Osteocyte (in vitro differentiated cells): ENCODE results near the gene MS4A15. TPM values are rescaled to one million over a fixed set of nuclear protein-coding genes. Genes with fewer than 3 reads are reported as not detected.

Experiments used
- DNase-seq: peaks from one replicate; pipeline ENCODE4 v3.0.0; 2021; ENCODE audit warnings: mixed read lengths; ENCODE audit not compliant: unreplicated experiment; ENCODE audit errors: extremely low spot score
- H3K27ac Mint-ChIP-seq: one replicate; pipeline ENCODE4 v1.8.0; 2021; ENCODE audit warnings: mild to moderate bottlenecking, mixed read lengths; ENCODE audit not compliant: unreplicated experiment
- H3K27me3 Mint-ChIP-seq: one replicate; pipeline ENCODE4 v1.8.0; 2021; ENCODE audit warnings: mixed read lengths; ENCODE audit not compliant: unreplicated experiment
- H3K36me3 Mint-ChIP-seq: one replicate; pipeline ENCODE4 v1.8.0; 2021; ENCODE audit warnings: mixed read lengths; ENCODE audit not compliant: unreplicated experiment
- H3K4me1 Mint-ChIP-seq: one replicate; pipeline ENCODE4 v1.8.0; 2021; ENCODE audit warnings: mixed read lengths; ENCODE audit not compliant: unreplicated experiment
- H3K4me3 Mint-ChIP-seq: one replicate; pipeline ENCODE4 v1.8.0; 2021; ENCODE audit warnings: mild to moderate bottlenecking, moderate library complexity, mixed read lengths; ENCODE audit not compliant: unreplicated experiment
- H3K9me3 Mint-ChIP-seq: one replicate; pipeline ENCODE4 v1.8.0; 2021; ENCODE audit warnings: mixed read lengths; ENCODE audit not compliant: unreplicated experiment
- CTCF ChIP-seq: fragments of 200-600 bp; sonication (generic); IDR thresholded peaks from 2 replicates; pipeline ENCODE4 v1.5.0; 2021; ENCODE audit warnings: antibody characterized with exemption, mild to moderate bottlenecking, moderate library complexity
- total RNA-seq: library from RNA; stranded (reverse); gene quantifications from 2 replicates; pipeline ENCODE4 v1.2.1, GENCODE V29; 2021

The MS4A15 gene
- total RNA-seq, 1 donor from 2014 or later: not detected

GRCh38 chr11:60741421-60741820, 15.2 kb upstream of the MS4A15 start:
- DNase-seq: no peak
- Mint-ChIP-seq H3K4me3 (no peak overlapping the region), H3K4me1 (no peaks in the 10 kb centered on the region), H3K27ac (no peak overlapping the region), H3K27me3 (peaks cover 10% of the 10 kb centered on the region), H3K36me3 (no peaks in the 10 kb centered on the region), H3K9me3 (peaks cover 6% of the 10 kb centered on the region)
- TF ChIP-seq CTCF: no peak

DNA sequence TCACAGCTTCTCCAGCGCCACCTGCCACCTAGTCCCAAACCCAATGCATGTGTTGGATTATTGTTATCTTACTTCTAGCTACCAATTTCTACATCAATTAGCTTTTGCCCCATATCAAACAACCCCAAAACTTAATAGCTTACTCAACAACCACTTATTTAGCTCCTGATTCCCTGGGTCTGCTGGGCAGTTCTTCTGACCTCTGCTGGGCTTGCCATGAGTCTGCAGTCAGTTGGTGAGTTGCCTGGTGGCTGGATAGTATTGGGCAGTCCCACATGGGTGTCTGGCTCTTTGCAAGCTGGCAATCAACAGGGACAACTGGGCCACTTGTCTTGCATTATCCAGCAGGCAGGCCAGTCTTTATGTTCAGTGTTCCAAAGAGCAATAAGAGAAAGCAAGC, 13.6 kb upstream of the MS4A15 start:
- TF ChIP-seq CTCF: no peak
- Mint-ChIP-seq H3K4me3 (no peak overlapping the region), H3K27me3 (peaks cover 8% of the 10 kb centered on the region)

DNA sequence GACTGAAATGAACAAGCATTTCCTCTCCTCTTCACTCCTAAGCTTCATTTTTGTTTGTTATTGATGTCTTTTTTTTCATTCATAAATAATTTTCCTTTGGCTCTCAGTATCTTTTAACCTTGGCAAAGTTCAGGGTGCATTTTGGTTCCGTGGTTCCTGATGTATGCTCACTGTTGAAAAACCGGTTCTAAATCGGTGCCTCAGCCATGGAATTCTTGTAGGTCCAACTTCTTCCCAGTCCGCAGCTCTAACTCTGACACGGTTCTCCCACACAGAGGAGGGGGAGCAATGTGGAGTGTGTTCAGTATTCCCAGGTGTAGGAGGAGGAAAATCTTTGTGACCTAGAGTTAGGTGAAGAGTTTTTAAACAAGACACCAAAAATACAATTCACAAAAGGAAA, 12.6 kb upstream of the MS4A15 start:
- Mint-ChIP-seq H3K27ac (no peak overlapping the region), H3K4me1 (no peaks in the 10 kb centered on the region), H3K9me3 (peaks cover 6% of the 10 kb centered on the region), H3K36me3 (no peaks in the 10 kb centered on the region), H3K4me3 (no peak overlapping the region), H3K27me3 (peaks cover 7% of the 10 kb centered on the region)
- no peak for DNase-seq
- no peak for TF ChIP-seq CTCF

More for the DNA sequence above, 13.6 kb upstream of the MS4A15 start:
- Mint-ChIP-seq H3K27ac (no peak overlapping the region), H3K36me3 (no peaks in the 10 kb centered on the region), H3K9me3 (peaks cover 6% of the 10 kb centered on the region), H3K4me1 (no peaks in the 10 kb centered on the region)
- no peak for DNase-seq

GRCh38 chr11:60747359-60747873, 9.3 kb upstream of the MS4A15 start:
- no peak overlapping the region for H3K27ac Mint-ChIP-seq
- no peak overlapping the region for H3K4me3 Mint-ChIP-seq
- H3K4me1 Mint-ChIP-seq: no peaks in the 10 kb centered on the region
- H3K27me3 Mint-ChIP-seq: peaks cover 11% of the 10 kb centered on the region
- H3K9me3 Mint-ChIP-seq: no peaks in the 10 kb centered on the region
- DNase-seq: no peak
- no peak for TF ChIP-seq CTCF
- no peaks in the 10 kb centered on the region for H3K36me3 Mint-ChIP-seq

- peaks cover 14% of the 10 kb centered on the region for H3K27me3 Mint-ChIP-seq
Measured at GRCh38 chr11:60748225-60748624, 8.4 kb upstream of the MS4A15 start.

More at GRCh38 chr11:60748225-60748624, 8.4 kb upstream of the MS4A15 start:
- no peaks in the 10 kb centered on the region for H3K4me1 Mint-ChIP-seq
- DNase-seq: no peak
- no peak overlapping the region for H3K27ac Mint-ChIP-seq
- no peaks in the 10 kb centered on the region for H3K9me3 Mint-ChIP-seq
- TF ChIP-seq CTCF: no peak
- H3K36me3 Mint-ChIP-seq: no peaks in the 10 kb centered on the region
- no peak overlapping the region for H3K4me3 Mint-ChIP-seq
